Endothelial cell of umbilical vein (primary cell): ENCODE data around the gene KIF6.

ENCODE experiments used
- POLR2A ChIP-seq: IDR thresholded peaks from 2 replicates; pipeline ENCODE4 v1.6.1; 2012; ENCODE audit warnings: low read depth, mild to moderate bottlenecking, control low read depth, low read length
- TF ChIP-seq, protein P1 (sequence below), 2 donors: IDR thresholded peaks; 1 replicate in 1 of 2; 2 replicates in 1 of 2; pipeline ENCODE4 v1.5.1; 2011; ENCODE audit warnings: low read length in 2 of 2, mild to moderate bottlenecking in 2 of 2, moderate library complexity in 2 of 2, control low read depth in 1 of 2, inconsistent platforms in 1 of 2, low read depth in 1 of 2; ENCODE audit not compliant: insufficient read depth in 1 of 2; ENCODE audit errors: extremely low read depth in 1 of 2

DNA sequence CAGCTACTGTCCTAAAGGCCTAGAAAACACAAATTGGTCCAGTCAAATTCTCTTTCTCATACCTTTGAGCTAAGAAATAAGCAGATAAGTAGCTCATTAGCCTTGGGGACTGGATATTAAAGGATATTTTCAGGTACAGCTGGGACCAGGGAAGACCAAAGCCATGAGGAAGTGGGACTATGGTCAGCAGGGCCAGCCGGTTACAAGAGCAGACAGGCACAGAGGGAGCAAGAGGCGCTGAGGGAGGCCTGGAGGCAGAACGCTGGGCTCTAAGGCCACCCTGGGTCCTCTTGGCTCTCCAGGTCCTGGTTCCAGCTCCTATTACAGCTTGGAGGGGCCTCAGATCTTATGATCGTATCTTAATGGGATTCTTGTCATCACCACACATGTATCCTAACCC, 314.2 kb downstream of the KIF6 start:
- TF ChIP-seq, protein P1, sequence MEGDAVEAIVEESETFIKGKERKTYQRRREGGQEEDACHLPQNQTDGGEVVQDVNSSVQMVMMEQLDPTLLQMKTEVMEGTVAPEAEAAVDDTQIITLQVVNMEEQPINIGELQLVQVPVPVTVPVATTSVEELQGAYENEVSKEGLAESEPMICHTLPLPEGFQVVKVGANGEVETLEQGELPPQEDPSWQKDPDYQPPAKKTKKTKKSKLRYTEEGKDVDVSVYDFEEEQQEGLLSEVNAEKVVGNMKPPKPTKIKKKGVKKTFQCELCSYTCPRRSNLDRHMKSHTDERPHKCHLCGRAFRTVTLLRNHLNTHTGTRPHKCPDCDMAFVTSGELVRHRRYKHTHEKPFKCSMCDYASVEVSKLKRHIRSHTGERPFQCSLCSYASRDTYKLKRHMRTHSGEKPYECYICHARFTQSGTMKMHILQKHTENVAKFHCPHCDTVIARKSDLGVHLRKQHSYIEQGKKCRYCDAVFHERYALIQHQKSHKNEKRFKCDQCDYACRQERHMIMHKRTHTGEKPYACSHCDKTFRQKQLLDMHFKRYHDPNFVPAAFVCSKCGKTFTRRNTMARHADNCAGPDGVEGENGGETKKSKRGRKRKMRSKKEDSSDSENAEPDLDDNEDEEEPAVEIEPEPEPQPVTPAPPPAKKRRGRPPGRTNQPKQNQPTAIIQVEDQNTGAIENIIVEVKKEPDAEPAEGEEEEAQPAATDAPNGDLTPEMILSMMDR (IDR thresholded peaks at IDR 0.05; ENCODE audit: extremely low read depth in 1 of 2, insufficient read depth in 1 of 2, low read depth in 1 of 2, low read length in 2 of 2) = no peak
- no peak for TF ChIP-seq POLR2A
